ENCODE data around the gene SIAH3. TPM values are rescaled to one million over a fixed set of nuclear protein-coding genes. Genes with fewer than 3 reads are reported as not detected.

Gene SIAH3
- total RNA-seq (2014; rRNA removed) (not detected in 2 replicates), Bru-seq, nascent RNA (percentile 2 among the genes with signal in this experiment), BruChase-seq, experiment 1, labeled RNA remaining after a 6-hour chase (not detected), BruChase-seq, experiment 2, labeled RNA remaining after a 2-hour chase (not detected)
- long read RNA-seq = 0 reads

GRCh38 chr13:45851171-45851921 is at the start of gene SIAH3:
TSS of gene SIAH3 (minus strand) at chr13:45851753. CDS start at chr13:45851629, 124 bp downstream.
- CTCF ChIA-PET = no interaction called here
- H3F3A ChIP-seq (ENCODE audit: low read length, unreplicated experiment) = no peaks in the 10 kb centered on the region
- DNase-seq = no peak
- H3K9me2 ChIP-seq (replicated peaks; ENCODE audit: low read length) = no peaks in the 10 kb centered on the region
- POLR2A ChIA-PET (ENCODE audit: unreplicated experiment) = no interaction called here
- H3K4me3 ChIP-seq (ENCODE audit: low read length) = no peak within 1 kb of the TSS
- no peak within 1 kb of the TSS for H3K27ac ChIP-seq (ENCODE audit: low read length)
- TF ChIP-seq CTCF (conservative IDR thresholded peaks at IDR 0.05; ENCODE audit: low read depth, low read length) (no peak), EZH2 (IDR thresholded peaks at IDR 0.05; ENCODE audit: low read length, unreplicated experiment) (no peak), EZH2phosphoT487 (IDR thresholded peaks at IDR 0.05; ENCODE audit: borderline replicate concordance, low read length) (no peak)
- ATAC-seq = no peak
- H3K27me3 ChIP-seq (ENCODE audit: low read length) = peaks cover 76% of the 10 kb centered on the region
- intact Hi-C loops (cut with micrococcal nuclease) = no loop called here
- H3K9me3 ChIP-seq (ENCODE audit: low read length) = no peaks in the 10 kb centered on the region
- no peak within 1 kb of the TSS for H3K4me2 ChIP-seq (ENCODE audit: low read length)
- H3K9ac ChIP-seq (ENCODE audit: low read length) = no peak within 1 kb of the TSS
- no peaks in the 10 kb centered on the region for H3K36me3 ChIP-seq (ENCODE audit: low read depth, low read length)
- H4K20me1 ChIP-seq (ENCODE audit: low read length) = no peaks in the 10 kb centered on the region
- no TSS peak for BruUV-seq (replicated peaks)
- H3K79me2 ChIP-seq (ENCODE audit: low read length) = no peaks in the 10 kb centered on the region
- no peak within 1 kb of the TSS for H2AFZ ChIP-seq (ENCODE audit: low read length)
- H3K4me1 ChIP-seq (ENCODE audit: insufficient read depth, low read length) = no peaks in the 10 kb centered on the region

GRCh38 chr13:45899406-45899805 is 47.9 kb upstream of the SIAH3 start:
- peaks cover 21% of the 10 kb centered on the region for H3K27me3 ChIP-seq (ENCODE audit: low read length)
- no peak overlapping the region for H2AFZ ChIP-seq (ENCODE audit: low read length)
- BruUV-seq (replicated peaks) = no TSS peak
- H4K20me1 ChIP-seq (ENCODE audit: low read length) = no peaks in the 10 kb centered on the region
- ChIA-PET CTCF (no interaction called here), POLR2A (ENCODE audit: unreplicated experiment) (no interaction called here)
- H3K27ac ChIP-seq (ENCODE audit: low read length) = no peak overlapping the region
- no peaks in the 10 kb centered on the region for H3K4me1 ChIP-seq (ENCODE audit: insufficient read depth, low read length)
- DNase-seq (no peak), ATAC-seq (no peak)
- H3K36me3 ChIP-seq (ENCODE audit: low read depth, low read length) = no peaks in the 10 kb centered on the region
- intact Hi-C loops (cut with micrococcal nuclease) = no loop called here
- H3K9ac ChIP-seq (ENCODE audit: low read length) = no peak overlapping the region
- TF ChIP-seq EZH2phosphoT487 (IDR thresholded peaks at IDR 0.05; ENCODE audit: borderline replicate concordance, low read length) (no peak), CTCF (conservative IDR thresholded peaks at IDR 0.05; ENCODE audit: low read depth, low read length) (no peak), EZH2 (IDR thresholded peaks at IDR 0.05; ENCODE audit: low read length, unreplicated experiment) (no peak)
- no peaks in the 10 kb centered on the region for H3K9me3 ChIP-seq (ENCODE audit: low read length)
- no peaks in the 10 kb centered on the region for H3K79me2 ChIP-seq (ENCODE audit: low read length)
- H3F3A ChIP-seq (ENCODE audit: low read length, unreplicated experiment) = no peaks in the 10 kb centered on the region
- no peak overlapping the region for H3K4me2 ChIP-seq (ENCODE audit: low read length)
- H3K9me2 ChIP-seq (replicated peaks; ENCODE audit: low read length) = no peaks in the 10 kb centered on the region
- H3K4me3 ChIP-seq (ENCODE audit: low read length) = no peak overlapping the region

GRCh38 chr13:45897562-45897961 is 46.0 kb upstream of the SIAH3 start:
- no peaks in the 10 kb centered on the region for H3K79me2 ChIP-seq (ENCODE audit: low read length)

More at GRCh38 chr13:45897562-45897961, 46.0 kb upstream of the SIAH3 start:
- Histone ChIP-seq H3F3A (ENCODE audit: low read length, unreplicated experiment) (no peaks in the 10 kb centered on the region), H2AFZ (ENCODE audit: low read length) (no peak overlapping the region), H3K4me3 (ENCODE audit: low read length) (no peak overlapping the region), H3K4me1 (ENCODE audit: insufficient read depth, low read length) (no peaks in the 10 kb centered on the region), H3K36me3 (ENCODE audit: low read depth, low read length) (no peaks in the 10 kb centered on the region), H3K27ac (ENCODE audit: low read length) (no peak overlapping the region), H3K9me3 (ENCODE audit: low read length) (no peaks in the 10 kb centered on the region), H3K9me2 (replicated peaks; ENCODE audit: low read length) (no peaks in the 10 kb centered on the region), H4K20me1 (ENCODE audit: low read length) (no peaks in the 10 kb centered on the region), H3K9ac (ENCODE audit: low read length) (no peak overlapping the region), H3K4me2 (ENCODE audit: low read length) (no peak overlapping the region), H3K27me3 (ENCODE audit: low read length) (peaks cover 37% of the 10 kb centered on the region)
- POLR2A ChIA-PET (ENCODE audit: unreplicated experiment) = no interaction called here
- DNase-seq (no peak), ATAC-seq (no peak)
- BruUV-seq (replicated peaks) = no TSS peak
- no peak for TF ChIP-seq EZH2phosphoT487 (IDR thresholded peaks at IDR 0.05; ENCODE audit: borderline replicate concordance, low read length)
- TF ChIP-seq CTCF (conservative IDR thresholded peaks at IDR 0.05; ENCODE audit: low read depth, low read length) = no peak
- no peak for TF ChIP-seq EZH2 (IDR thresholded peaks at IDR 0.05; ENCODE audit: low read length, unreplicated experiment)
- intact Hi-C loops (cut with micrococcal nuclease) = no loop called here
- CTCF ChIA-PET = no interaction called here

Measured in PC-3 (cell line).